ENCODE data around the gene KLHL2.

KLHL2 gene

DNA sequence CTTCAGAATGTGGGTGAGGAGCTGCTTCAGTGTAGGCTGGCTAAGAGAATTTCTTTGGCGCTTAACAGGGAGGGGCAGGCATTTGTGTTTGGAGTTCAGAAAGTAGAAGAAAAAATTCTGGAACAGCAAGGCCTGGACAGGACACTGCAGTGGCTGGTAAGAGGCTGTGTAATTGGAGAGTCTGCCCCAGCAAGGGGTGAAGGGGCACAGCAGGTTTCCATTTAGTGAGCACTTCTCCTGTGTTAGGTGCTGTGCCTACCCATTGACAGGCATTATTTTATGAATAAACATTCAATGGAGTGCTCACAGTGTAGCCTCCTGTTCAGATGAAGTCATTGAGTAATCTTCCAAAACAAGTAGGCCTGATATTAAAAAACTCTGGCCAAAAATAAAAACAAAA is 160.8 kb downstream of the KLHL2 start:
- no peak for TF ChIP-seq CSDC2 (CRISPR knock-in tag; IDR thresholded peaks at IDR 0.05)

DNA sequence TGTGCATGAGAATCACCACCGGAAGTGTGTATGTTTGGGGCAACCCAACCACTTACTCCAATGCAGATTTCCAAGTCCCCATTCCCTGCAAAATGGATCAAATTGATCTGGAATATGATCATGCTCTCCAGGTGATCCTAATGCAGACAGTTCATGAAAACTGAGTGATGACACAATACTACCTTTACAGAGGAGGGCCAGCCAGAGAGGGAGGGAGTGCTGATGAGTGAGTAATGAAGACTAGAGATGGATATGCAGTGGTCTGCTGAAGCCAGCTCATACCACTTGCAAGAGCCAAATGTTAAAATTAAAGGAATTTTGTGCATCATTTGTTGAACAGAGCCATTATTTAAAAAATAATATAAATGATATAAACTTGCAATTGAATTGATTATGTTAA is 161.2 kb downstream of the KLHL2 start:
- ATAC-seq = no peak
- TF ChIP-seq ZNF565 (CRISPR knock-in tag; conservative IDR thresholded peaks at IDR 0.05; ENCODE audit: low read depth) = no peak
- no peak for TF ChIP-seq ZFP3 (CRISPR knock-in tag; IDR thresholded peaks at IDR 0.05)
- TF ChIP-seq ZFP30 (CRISPR knock-in tag; IDR thresholded peaks at IDR 0.05) = no peak
- TF ChIP-seq, protein P1, sequence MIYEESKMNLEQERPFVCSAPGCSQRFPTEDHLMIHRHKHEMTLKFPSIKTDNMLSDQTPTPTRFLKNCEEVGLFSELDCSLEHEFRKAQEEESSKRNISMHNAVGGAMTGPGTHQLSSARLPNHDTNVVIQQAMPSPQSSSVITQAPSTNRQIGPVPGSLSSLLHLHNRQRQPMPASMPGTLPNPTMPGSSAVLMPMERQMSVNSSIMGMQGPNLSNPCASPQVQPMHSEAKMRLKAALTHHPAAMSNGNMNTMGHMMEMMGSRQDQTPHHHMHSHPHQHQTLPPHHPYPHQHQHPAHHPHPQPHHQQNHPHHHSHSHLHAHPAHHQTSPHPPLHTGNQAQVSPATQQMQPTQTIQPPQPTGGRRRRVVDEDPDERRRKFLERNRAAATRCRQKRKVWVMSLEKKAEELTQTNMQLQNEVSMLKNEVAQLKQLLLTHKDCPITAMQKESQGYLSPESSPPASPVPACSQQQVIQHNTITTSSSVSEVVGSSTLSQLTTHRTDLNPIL (CRISPR knock-in tag; IDR thresholded peaks at IDR 0.05; ENCODE audit: low read depth) = no peak
- no peak for TF ChIP-seq ZNF8 (CRISPR knock-in tag; IDR thresholded peaks at IDR 0.05)
- no peak for TF ChIP-seq TOX (CRISPR knock-in tag; IDR thresholded peaks at IDR 0.05; ENCODE audit: borderline replicate concordance)
- no peak for TF ChIP-seq ARNTL (CRISPR knock-in tag; IDR thresholded peaks at IDR 0.05; ENCODE audit: borderline replicate concordance, low read depth)
- TF ChIP-seq OSR1 (CRISPR knock-in tag; IDR thresholded peaks at IDR 0.05) = no peak
- TF ChIP-seq CSDC2 (CRISPR knock-in tag; IDR thresholded peaks at IDR 0.05) = no peak
- TF ChIP-seq BACH2 (CRISPR knock-in tag; IDR thresholded peaks at IDR 0.05; ENCODE audit: borderline replicate concordance) = no peak

More for the DNA sequence above, 160.8 kb downstream of the KLHL2 start:
- no peak for ATAC-seq

DNA sequence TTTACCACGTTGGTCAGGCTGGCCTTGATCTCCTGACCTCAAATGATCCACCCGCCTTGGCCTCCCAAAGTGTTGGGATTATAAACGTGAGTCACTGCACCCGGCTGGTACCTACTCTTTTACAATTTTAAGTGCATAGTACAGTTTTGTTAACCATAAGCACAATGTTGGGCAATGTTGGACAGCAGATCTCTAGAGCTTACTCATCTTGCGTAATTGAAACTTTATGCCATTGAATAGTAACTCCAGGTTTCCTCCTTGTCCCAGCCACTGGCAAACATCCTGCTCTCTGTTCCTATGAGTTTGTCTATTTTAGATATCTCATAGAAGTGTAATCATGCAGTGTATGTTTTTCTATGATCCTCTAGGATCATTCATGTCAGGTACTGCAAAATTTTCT is 162.2 kb downstream of the KLHL2 start:
- TF ChIP-seq ZFP30 (CRISPR knock-in tag; IDR thresholded peaks at IDR 0.05) = no peak
- TF ChIP-seq ZNF70 (CRISPR knock-in tag; IDR thresholded peaks at IDR 0.05) = no peak
- no peak for TF ChIP-seq SNAI2 (CRISPR knock-in tag; IDR thresholded peaks at IDR 0.05)
- TF ChIP-seq, protein P2, sequence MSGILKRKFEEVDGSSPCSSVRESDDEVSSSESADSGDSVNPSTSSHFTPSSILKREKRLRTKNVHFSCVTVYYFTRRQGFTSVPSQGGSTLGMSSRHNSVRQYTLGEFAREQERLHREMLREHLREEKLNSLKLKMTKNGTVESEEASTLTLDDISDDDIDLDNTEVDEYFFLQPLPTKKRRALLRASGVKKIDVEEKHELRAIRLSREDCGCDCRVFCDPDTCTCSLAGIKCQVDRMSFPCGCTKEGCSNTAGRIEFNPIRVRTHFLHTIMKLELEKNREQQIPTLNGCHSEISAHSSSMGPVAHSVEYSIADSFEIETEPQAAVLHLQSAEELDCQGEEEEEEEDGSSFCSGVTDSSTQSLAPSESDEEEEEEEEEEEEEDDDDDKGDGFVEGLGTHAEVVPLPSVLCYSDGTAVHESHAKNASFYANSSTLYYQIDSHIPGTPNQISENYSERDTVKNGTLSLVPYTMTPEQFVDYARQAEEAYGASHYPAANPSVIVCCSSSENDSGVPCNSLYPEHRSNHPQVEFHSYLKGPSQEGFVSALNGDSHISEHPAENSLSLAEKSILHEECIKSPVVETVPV (CRISPR knock-in tag; IDR thresholded peaks at IDR 0.05) = no peak
- TF ChIP-seq PPARA (CRISPR knock-in tag; IDR thresholded peaks at IDR 0.05; ENCODE audit: borderline replicate concordance) = no peak
- no peak for TF ChIP-seq GLIS3 (CRISPR knock-in tag; IDR thresholded peaks at IDR 0.05)

DNA sequence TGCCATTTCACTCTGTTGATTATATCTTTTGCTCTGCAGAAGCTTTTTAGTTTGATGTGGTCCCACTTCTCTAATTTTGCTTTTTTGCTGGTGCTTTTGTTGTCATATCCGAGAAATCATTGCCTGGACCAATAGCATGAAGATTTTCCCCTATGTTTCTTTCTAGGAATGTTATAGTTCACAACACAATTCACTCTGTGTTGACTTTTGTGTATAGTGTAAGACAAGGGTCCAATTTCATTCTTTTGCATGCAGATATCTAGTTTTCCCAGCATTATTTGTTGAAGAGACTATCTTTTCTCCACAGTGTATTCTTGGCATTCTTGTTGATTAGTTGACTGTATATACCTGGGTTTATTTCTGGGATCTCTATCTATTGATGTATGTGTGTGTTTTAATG is 163.2 kb downstream of the KLHL2 start:
- no peak for ATAC-seq
- TF ChIP-seq ZNF8 (CRISPR knock-in tag; IDR thresholded peaks at IDR 0.05) = no peak
- TF ChIP-seq ZNF565 (CRISPR knock-in tag; conservative IDR thresholded peaks at IDR 0.05; ENCODE audit: low read depth) = no peak
- TF ChIP-seq ZFP30 (CRISPR knock-in tag; IDR thresholded peaks at IDR 0.05) = no peak
- no peak for TF ChIP-seq TCF4 (CRISPR knock-in tag; IDR thresholded peaks at IDR 0.05; ENCODE audit: borderline replicate concordance)
- TF ChIP-seq ARNTL (CRISPR knock-in tag; IDR thresholded peaks at IDR 0.05; ENCODE audit: borderline replicate concordance, low read depth) = no peak
- TF ChIP-seq OSR1 (CRISPR knock-in tag; IDR thresholded peaks at IDR 0.05) = no peak
- TF ChIP-seq, protein P2 (CRISPR knock-in tag; IDR thresholded peaks at IDR 0.05) = no peak
- no peak for TF ChIP-seq ESRRG (CRISPR knock-in tag; IDR thresholded peaks at IDR 0.05)
- TF ChIP-seq SNAI2 (CRISPR knock-in tag; IDR thresholded peaks at IDR 0.05) = no peak
- no peak for TF ChIP-seq GLIS3 (CRISPR knock-in tag; IDR thresholded peaks at IDR 0.05)
- TF ChIP-seq CSDC2 (CRISPR knock-in tag; IDR thresholded peaks at IDR 0.05) = no peak
- no peak for TF ChIP-seq TOX (CRISPR knock-in tag; IDR thresholded peaks at IDR 0.05; ENCODE audit: borderline replicate concordance)
- TF ChIP-seq, protein P3, sequence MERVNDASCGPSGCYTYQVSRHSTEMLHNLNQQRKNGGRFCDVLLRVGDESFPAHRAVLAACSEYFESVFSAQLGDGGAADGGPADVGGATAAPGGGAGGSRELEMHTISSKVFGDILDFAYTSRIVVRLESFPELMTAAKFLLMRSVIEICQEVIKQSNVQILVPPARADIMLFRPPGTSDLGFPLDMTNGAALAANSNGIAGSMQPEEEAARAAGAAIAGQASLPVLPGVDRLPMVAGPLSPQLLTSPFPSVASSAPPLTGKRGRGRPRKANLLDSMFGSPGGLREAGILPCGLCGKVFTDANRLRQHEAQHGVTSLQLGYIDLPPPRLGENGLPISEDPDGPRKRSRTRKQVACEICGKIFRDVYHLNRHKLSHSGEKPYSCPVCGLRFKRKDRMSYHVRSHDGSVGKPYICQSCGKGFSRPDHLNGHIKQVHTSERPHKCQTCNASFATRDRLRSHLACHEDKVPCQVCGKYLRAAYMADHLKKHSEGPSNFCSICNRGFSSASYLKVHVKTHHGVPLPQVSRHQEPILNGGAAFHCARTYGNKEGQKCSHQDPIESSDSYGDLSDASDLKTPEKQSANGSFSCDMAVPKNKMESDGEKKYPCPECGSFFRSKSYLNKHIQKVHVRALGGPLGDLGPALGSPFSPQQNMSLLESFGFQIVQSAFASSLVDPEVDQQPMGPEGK (CRISPR knock-in tag; IDR thresholded peaks at IDR 0.05; ENCODE audit: borderline replicate concordance) = no peak
- TF ChIP-seq ZFP3 (CRISPR knock-in tag; IDR thresholded peaks at IDR 0.05) = no peak
- no peak for TF ChIP-seq ZNF70 (CRISPR knock-in tag; IDR thresholded peaks at IDR 0.05)
- TF ChIP-seq, protein P4, sequence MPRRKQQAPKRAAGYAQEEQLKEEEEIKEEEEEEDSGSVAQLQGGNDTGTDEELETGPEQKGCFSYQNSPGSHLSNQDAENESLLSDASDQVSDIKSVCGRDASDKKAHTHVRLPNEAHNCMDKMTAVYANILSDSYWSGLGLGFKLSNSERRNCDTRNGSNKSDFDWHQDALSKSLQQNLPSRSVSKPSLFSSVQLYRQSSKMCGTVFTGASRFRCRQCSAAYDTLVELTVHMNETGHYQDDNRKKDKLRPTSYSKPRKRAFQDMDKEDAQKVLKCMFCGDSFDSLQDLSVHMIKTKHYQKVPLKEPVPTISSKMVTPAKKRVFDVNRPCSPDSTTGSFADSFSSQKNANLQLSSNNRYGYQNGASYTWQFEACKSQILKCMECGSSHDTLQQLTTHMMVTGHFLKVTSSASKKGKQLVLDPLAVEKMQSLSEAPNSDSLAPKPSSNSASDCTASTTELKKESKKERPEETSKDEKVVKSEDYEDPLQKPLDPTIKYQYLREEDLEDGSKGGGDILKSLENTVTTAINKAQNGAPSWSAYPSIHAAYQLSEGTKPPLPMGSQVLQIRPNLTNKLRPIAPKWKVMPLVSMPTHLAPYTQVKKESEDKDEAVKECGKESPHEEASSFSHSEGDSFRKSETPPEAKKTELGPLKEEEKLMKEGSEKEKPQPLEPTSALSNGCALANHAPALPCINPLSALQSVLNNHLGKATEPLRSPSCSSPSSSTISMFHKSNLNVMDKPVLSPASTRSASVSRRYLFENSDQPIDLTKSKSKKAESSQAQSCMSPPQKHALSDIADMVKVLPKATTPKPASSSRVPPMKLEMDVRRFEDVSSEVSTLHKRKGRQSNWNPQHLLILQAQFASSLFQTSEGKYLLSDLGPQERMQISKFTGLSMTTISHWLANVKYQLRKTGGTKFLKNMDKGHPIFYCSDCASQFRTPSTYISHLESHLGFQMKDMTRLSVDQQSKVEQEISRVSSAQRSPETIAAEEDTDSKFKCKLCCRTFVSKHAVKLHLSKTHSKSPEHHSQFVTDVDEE (CRISPR knock-in tag; IDR thresholded peaks at IDR 0.05) = no peak

More for the DNA sequence above, 162.2 kb downstream of the KLHL2 start:
- no peak for ATAC-seq
